ENCODE results near the gene C17orf50.

The C17orf50 gene

GRCh38 chr17:35726127-35726952 lies 34.3 kb upstream of the C17orf50 start:
- peaks cover 3% of the 10 kb centered on the region for H3K36me3 ChIP-seq (ENCODE audit: control insufficient read depth, insufficient read depth, low read length)
- no peak overlapping the region for H3K23ac ChIP-seq (ENCODE audit: low read length)
- no peak overlapping the region for H3K4me3 ChIP-seq (ENCODE audit: low read length)
- peak; percentile 94 for DNase-seq
- H3K79me1 ChIP-seq (ENCODE audit: low read length) = no peaks in the 10 kb centered on the region
- H3K4me1 ChIP-seq (ENCODE audit: control insufficient read depth, low read depth, low read length) = peaks cover 35% of the 10 kb centered on the region
- no peak overlapping the region for H3K4me2 ChIP-seq (ENCODE audit: low read length)
- H3K27ac ChIP-seq (ENCODE audit: low read depth, low read length) = peak overlapping the region; percentile 51
- no peak overlapping the region for H2BK15ac ChIP-seq (replicated peaks; ENCODE audit: low read depth)
- H3K9ac ChIP-seq (ENCODE audit: low read length) = peak overlapping the region; percentile 28
- no CpG with 5 or more reads among the region's 6 CpGs for WGBS (ENCODE audit: extremely low coverage, insufficient coverage, low lambda C conversion rate)
- no peaks in the 10 kb centered on the region for H3K27me3 ChIP-seq (ENCODE audit: insufficient read depth, low read length, poor library complexity)
- H4K5ac ChIP-seq (ENCODE audit: low read length) = no peak overlapping the region
- no peak overlapping the region for H2BK120ac ChIP-seq (ENCODE audit: low read depth, low read length)
- no peaks in the 10 kb centered on the region for H3K79me2 ChIP-seq (ENCODE audit: control insufficient read depth, insufficient read depth, low read length)
- peak overlapping the region; percentile 60 for H3K56ac ChIP-seq (ENCODE audit: low read length)
- no peak overlapping the region for H4K8ac ChIP-seq (ENCODE audit: low read depth, low read length)
- peak overlapping the region; percentile 27 for H2BK5ac ChIP-seq (ENCODE audit: low read length)
- H3K4ac ChIP-seq (ENCODE audit: low read depth, low read length) = no peak overlapping the region
- H2AK5ac ChIP-seq (ENCODE audit: low read length) = no peak overlapping the region
- H3K18ac ChIP-seq (ENCODE audit: low read length) = no peak overlapping the region

GRCh38 chr17:35726953-35727460 lies 33.7 kb upstream of the C17orf50 start:
- H3K27ac ChIP-seq (ENCODE audit: low read depth, low read length) = peak overlapping the region; percentile 51
- H3K27me3 ChIP-seq (ENCODE audit: insufficient read depth, low read length, poor library complexity) = no peaks in the 10 kb centered on the region
- H4K5ac ChIP-seq (ENCODE audit: low read length) = no peak overlapping the region
- peaks cover 35% of the 10 kb centered on the region for H3K4me1 ChIP-seq (ENCODE audit: control insufficient read depth, low read depth, low read length)
- no peak overlapping the region for H3K4ac ChIP-seq (ENCODE audit: low read depth, low read length)
- H3K4me2 ChIP-seq (ENCODE audit: low read length) = no peak overlapping the region
- H3K9ac ChIP-seq (ENCODE audit: low read length) = no peak overlapping the region
- no peaks in the 10 kb centered on the region for H3K79me2 ChIP-seq (ENCODE audit: control insufficient read depth, insufficient read depth, low read length)
- no peak overlapping the region for H3K18ac ChIP-seq (ENCODE audit: low read length)
- H3K36me3 ChIP-seq (ENCODE audit: control insufficient read depth, insufficient read depth, low read length) = peaks cover 3% of the 10 kb centered on the region
- no peaks in the 10 kb centered on the region for H3K79me1 ChIP-seq (ENCODE audit: low read length)
- no peak overlapping the region for H2AK5ac ChIP-seq (ENCODE audit: low read length)
- H3K56ac ChIP-seq (ENCODE audit: low read length) = no peak overlapping the region
- H4K8ac ChIP-seq (ENCODE audit: low read depth, low read length) = no peak overlapping the region
- no peak overlapping the region for H2BK5ac ChIP-seq (ENCODE audit: low read length)
- H3K23ac ChIP-seq (ENCODE audit: low read length) = no peak overlapping the region
- H3K4me3 ChIP-seq (ENCODE audit: low read length) = no peak overlapping the region
- H2BK120ac ChIP-seq (ENCODE audit: low read depth, low read length) = no peak overlapping the region
- no peak for DNase-seq
- H2BK15ac ChIP-seq (replicated peaks; ENCODE audit: low read depth) = no peak overlapping the region
- no CpG with 5 or more reads among the region's 5 CpGs for WGBS (ENCODE audit: extremely low coverage, insufficient coverage, low lambda C conversion rate)

DNA sequence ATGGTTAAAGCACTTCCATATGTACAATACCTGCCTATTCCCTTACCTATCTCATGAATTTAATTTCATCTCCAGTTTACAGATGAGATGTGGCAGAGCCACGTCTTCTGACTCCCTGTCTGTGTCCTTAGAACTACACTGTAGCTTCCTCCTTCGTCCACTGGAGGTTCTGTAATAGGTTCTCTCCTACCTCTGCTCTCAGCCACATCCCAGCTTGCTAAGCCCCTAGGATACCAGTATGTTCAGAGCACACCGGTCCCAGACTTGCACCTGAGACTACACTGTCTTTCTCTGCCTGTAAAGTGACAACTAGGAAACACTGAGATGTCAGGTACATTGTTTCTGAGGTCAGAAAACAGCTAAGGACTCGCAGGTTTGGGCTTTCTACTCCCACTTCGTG lies 33.1 kb upstream of the C17orf50 start:
- no peak overlapping the region for H4K5ac ChIP-seq (ENCODE audit: low read length)
- no peak overlapping the region for H3K9ac ChIP-seq (ENCODE audit: low read length)
- H2AK5ac ChIP-seq (ENCODE audit: low read length) = no peak overlapping the region
- no peak overlapping the region for H3K18ac ChIP-seq (ENCODE audit: low read length)
- no peak overlapping the region for H2BK5ac ChIP-seq (ENCODE audit: low read length)
- no peak overlapping the region for H3K4me2 ChIP-seq (ENCODE audit: low read length)
- no CpG with 5 or more reads among the region's 5 CpGs for WGBS (ENCODE audit: extremely low coverage, insufficient coverage, low lambda C conversion rate)
- no peak for DNase-seq
- H3K4me1 ChIP-seq (ENCODE audit: control insufficient read depth, low read depth, low read length) = peaks cover 35% of the 10 kb centered on the region
- no peak overlapping the region for H3K27ac ChIP-seq (ENCODE audit: low read depth, low read length)
- H3K79me1 ChIP-seq (ENCODE audit: low read length) = no peaks in the 10 kb centered on the region
- H3K23ac ChIP-seq (ENCODE audit: low read length) = no peak overlapping the region
- no peak overlapping the region for H3K4me3 ChIP-seq (ENCODE audit: low read length)
- H3K27me3 ChIP-seq (ENCODE audit: insufficient read depth, low read length, poor library complexity) = no peaks in the 10 kb centered on the region
- H3K79me2 ChIP-seq (ENCODE audit: control insufficient read depth, insufficient read depth, low read length) = no peaks in the 10 kb centered on the region
- no peak overlapping the region for H3K4ac ChIP-seq (ENCODE audit: low read depth, low read length)
- H4K8ac ChIP-seq (ENCODE audit: low read depth, low read length) = no peak overlapping the region
- no peak overlapping the region for H2BK120ac ChIP-seq (ENCODE audit: low read depth, low read length)
- H3K36me3 ChIP-seq (ENCODE audit: control insufficient read depth, insufficient read depth, low read length) = peaks cover 3% of the 10 kb centered on the region
- no peak overlapping the region for H2BK15ac ChIP-seq (replicated peaks; ENCODE audit: low read depth)
- H3K56ac ChIP-seq (ENCODE audit: low read length) = no peak overlapping the region

GRCh38 chr17:35728551-35728950 lies 32.1 kb upstream of the C17orf50 start:
- H3K9ac ChIP-seq (ENCODE audit: low read length) = no peak overlapping the region
- no peak overlapping the region for H3K4me3 ChIP-seq (ENCODE audit: low read length)
- no peak overlapping the region for H2BK15ac ChIP-seq (replicated peaks; ENCODE audit: low read depth)
- DNase-seq = no peak
- H3K18ac ChIP-seq (ENCODE audit: low read length) = no peak overlapping the region
- H3K79me1 ChIP-seq (ENCODE audit: low read length) = no peaks in the 10 kb centered on the region
- H2BK5ac ChIP-seq (ENCODE audit: low read length) = no peak overlapping the region
- H3K27me3 ChIP-seq (ENCODE audit: insufficient read depth, low read length, poor library complexity) = no peaks in the 10 kb centered on the region
- H3K23ac ChIP-seq (ENCODE audit: low read length) = no peak overlapping the region
- H3K4ac ChIP-seq (ENCODE audit: low read depth, low read length) = no peak overlapping the region
- no CpG with 5 or more reads among the region's 3 CpGs for WGBS (ENCODE audit: extremely low coverage, insufficient coverage, low lambda C conversion rate)
- no peak overlapping the region for H3K27ac ChIP-seq (ENCODE audit: low read depth, low read length)
- no peaks in the 10 kb centered on the region for H3K79me2 ChIP-seq (ENCODE audit: control insufficient read depth, insufficient read depth, low read length)
- H3K36me3 ChIP-seq (ENCODE audit: control insufficient read depth, insufficient read depth, low read length) = peaks cover 2% of the 10 kb centered on the region
- peaks cover 35% of the 10 kb centered on the region for H3K4me1 ChIP-seq (ENCODE audit: control insufficient read depth, low read depth, low read length)
- no peak overlapping the region for H2BK120ac ChIP-seq (ENCODE audit: low read depth, low read length)
- H3K4me2 ChIP-seq (ENCODE audit: low read length) = no peak overlapping the region
- no peak overlapping the region for H3K56ac ChIP-seq (ENCODE audit: low read length)
- no peak overlapping the region for H2AK5ac ChIP-seq (ENCODE audit: low read length)
- no peak overlapping the region for H4K8ac ChIP-seq (ENCODE audit: low read depth, low read length)
- H4K5ac ChIP-seq (ENCODE audit: low read length) = no peak overlapping the region

- Histone ChIP-seq H2BK15ac (replicated peaks; ENCODE audit: low read depth) (no peak overlapping the region), H3K4me1 (ENCODE audit: control insufficient read depth, low read depth, low read length) (peaks cover 35% of the 10 kb centered on the region), H4K5ac (ENCODE audit: low read length) (no peak overlapping the region), H3K23ac (ENCODE audit: low read length) (no peak overlapping the region), H3K79me2 (ENCODE audit: control insufficient read depth, insufficient read depth, low read length) (no peaks in the 10 kb centered on the region), H3K9ac (ENCODE audit: low read length) (peak overlapping the region; percentile 5), H4K8ac (ENCODE audit: low read depth, low read length) (no peak overlapping the region), H2BK5ac (ENCODE audit: low read length) (no peak overlapping the region), H3K4me3 (ENCODE audit: low read length) (no peak overlapping the region), H3K4ac (ENCODE audit: low read depth, low read length) (no peak overlapping the region), H2AK5ac (ENCODE audit: low read length) (no peak overlapping the region), H3K79me1 (ENCODE audit: low read length) (no peaks in the 10 kb centered on the region), H3K4me2 (ENCODE audit: low read length) (peak overlapping the region; percentile 5), H2BK120ac (ENCODE audit: low read depth, low read length) (no peak overlapping the region), H3K27me3 (ENCODE audit: insufficient read depth, low read length, poor library complexity) (no peaks in the 10 kb centered on the region), H3K36me3 (ENCODE audit: control insufficient read depth, insufficient read depth, low read length) (no peaks in the 10 kb centered on the region), H3K56ac (ENCODE audit: low read length) (peak overlapping the region; percentile 10), H3K27ac (ENCODE audit: low read depth, low read length) (no peak overlapping the region), H3K18ac (ENCODE audit: low read length) (no peak overlapping the region)
- peak; percentile 93 for DNase-seq
- no CpG with 5 or more reads among the region's 4 CpGs for WGBS (ENCODE audit: extremely low coverage, insufficient coverage, low lambda C conversion rate)
These were observed 31.3 kb upstream of the C17orf50 start for GRCh38 chr17:35729405-35729833.
